ENCODE data around the gene UNC119B.

- no peak for TF ChIP-seq ZNF639 (tag by site-specific recombination; IDR thresholded peaks at IDR 0.05)
- TF ChIP-seq ZNF391 (tag by site-specific recombination; IDR thresholded peaks at IDR 0.05; ENCODE audit: borderline replicate concordance, low read depth): no peak
- no peak for TF ChIP-seq KLF1 (tag by site-specific recombination; IDR thresholded peaks at IDR 0.05)
- no peak for TF ChIP-seq ZBTB17 (tag by site-specific recombination; IDR thresholded peaks at IDR 0.05)
- TF ChIP-seq, protein P1, sequence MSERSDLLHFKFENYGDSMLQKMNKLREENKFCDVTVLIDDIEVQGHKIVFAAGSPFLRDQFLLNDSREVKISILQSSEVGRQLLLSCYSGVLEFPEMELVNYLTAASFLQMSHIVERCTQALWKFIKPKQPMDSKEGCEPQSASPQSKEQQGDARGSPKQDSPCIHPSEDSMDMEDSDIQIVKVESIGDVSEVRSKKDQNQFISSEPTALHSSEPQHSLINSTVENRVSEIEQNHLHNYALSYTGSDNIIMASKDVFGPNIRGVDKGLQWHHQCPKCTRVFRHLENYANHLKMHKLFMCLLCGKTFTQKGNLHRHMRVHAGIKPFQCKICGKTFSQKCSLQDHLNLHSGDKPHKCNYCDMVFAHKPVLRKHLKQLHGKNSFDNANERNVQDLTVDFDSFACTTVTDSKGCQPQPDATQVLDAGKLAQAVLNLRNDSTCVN (tag by site-specific recombination; optimal IDR thresholded peaks at IDR 0.05): no peak
- TF ChIP-seq CTCF (tag by site-specific recombination; IDR thresholded peaks at IDR 0.05): no peak
- TF ChIP-seq ZBTB1 (tag by site-specific recombination; IDR thresholded peaks at IDR 0.05): no peak
- no peak for TF ChIP-seq ZNF658 (tag by site-specific recombination; IDR thresholded peaks at IDR 0.05)
- no peak for TF ChIP-seq ATF2 (tag by site-specific recombination; IDR thresholded peaks at IDR 0.05; ENCODE audit: low read depth)
Measured at GRCh38 chr12:120705618-120706017, 4.6 kb upstream of the UNC119B start.

Measured in HEK293 (cell line).